GM18858 (cell line): ENCODE data around the gene ACP3.

Experiments used
- ATAC-seq: cut with Tn5 transposase; IDR thresholded peaks from one replicate; pipeline ENCODE4 v1.9.1; 2021; ENCODE audit not compliant: unreplicated experiment

ACP3 gene

DNA sequence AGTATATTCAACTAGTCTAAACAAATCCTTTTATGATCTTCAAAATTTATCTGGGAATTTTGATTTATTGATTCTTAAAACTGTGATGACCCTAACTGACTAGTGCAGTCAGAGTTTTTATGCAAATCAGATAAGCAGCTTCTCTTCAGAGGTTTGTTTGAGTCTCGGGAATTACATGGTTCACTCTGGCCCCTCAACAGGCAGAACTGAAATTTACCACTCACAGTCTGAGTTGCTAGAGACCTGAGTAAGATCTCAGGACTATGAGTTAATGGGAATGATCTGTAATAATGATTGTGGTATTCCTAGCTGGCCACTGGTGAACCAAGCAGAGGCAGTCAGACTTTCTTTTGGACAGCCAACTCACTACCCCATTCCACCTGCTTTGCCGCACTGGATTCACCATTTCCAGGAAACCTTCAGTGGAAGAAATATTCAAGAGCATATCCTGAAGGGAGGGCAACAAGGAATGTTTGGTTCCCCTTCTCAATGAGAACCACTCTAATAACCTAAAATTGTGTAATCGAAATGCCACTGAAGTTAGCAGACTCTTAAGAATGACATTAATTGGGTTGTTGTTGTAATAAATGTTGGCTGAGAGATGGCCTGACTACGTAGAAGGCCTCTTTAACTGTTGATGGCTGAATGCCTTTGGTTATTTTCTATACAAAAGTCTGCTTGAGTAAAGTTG, 88.5 kb downstream of the ACP3 start:
- no peak for ATAC-seq

DNA sequence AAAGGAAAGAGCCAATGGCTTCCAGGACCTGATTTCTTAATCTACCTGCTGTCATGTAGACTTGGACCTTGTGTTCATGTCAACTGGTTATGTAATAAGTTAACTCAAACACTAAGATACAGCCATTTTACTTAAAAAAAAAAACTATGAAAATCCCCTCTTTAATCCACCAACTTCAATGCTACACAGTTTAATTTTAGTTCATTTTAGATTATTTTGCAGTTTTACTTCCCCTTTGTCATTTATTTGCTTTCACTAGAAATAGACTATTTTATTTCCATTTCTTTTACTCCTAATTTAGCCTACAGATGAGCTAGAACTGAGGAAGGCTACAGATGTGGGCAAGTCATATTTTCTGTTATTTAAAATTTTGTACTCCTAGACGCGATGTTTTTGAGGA, 89.4 kb downstream of the ACP3 start:
- no peak for ATAC-seq

DNA sequence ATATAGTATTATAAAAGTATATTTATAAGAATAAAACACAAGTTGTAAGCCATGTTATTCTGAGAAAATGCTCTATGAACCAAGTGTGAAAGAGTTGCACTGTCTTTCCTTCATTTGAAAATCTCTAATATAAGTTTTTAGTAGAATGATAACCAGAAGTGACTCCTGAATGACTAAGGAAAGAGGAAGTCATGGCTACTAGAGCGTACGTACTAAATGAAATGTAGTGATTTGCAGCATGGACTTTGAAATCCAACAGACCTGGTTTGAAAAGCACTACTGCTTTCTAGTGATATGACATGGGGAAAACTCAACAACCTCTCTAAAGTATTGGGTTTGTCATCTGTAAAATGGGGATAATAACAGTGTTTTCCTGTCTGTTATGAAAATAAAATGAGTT, 89.8 kb downstream of the ACP3 start:
- ATAC-seq = no peak
